Stimulated activated CD8-positive, alpha-beta memory T cell treated with anti-CD3 and anti-CD28 coated beads, Interleukin-12 subunit alpha, Interleukin-12 subunit beta, amount 100 ng/mL, for 24 hours (primary cell): ENCODE measurements around the gene NR4A3.

Experiments used
- DNase-seq: peaks from one replicate; pipeline ENCODE4 v3.0.0-alpha.2; 2020; ENCODE audit errors: extremely low read depth

NR4A3 gene

GRCh38 chr9:99814359-99814758 is 7.3 kb upstream of the NR4A3 start:
- DNase-seq: no peak

GRCh38 chr9:99816392-99816791 is 5.3 kb upstream of the NR4A3 start:
- no peak for DNase-seq

- DNase-seq: no peak
Measured at GRCh38 chr9:99818500-99818899, 3.2 kb upstream of the NR4A3 start.

- peak; percentile 90 for DNase-seq
Measured at GRCh38 chr9:99819123-99819855, 2.4 kb upstream of the NR4A3 start.

- peak; percentile 75 for DNase-seq
Measured at GRCh38 chr9:99819856-99820684, 1.6 kb upstream of the NR4A3 start.

GRCh38 chr9:99820685-99821395 is 845 bp upstream of the NR4A3 start:
- no peak for DNase-seq

- no peak for DNase-seq
Measured at GRCh38 chr9:99822109-99822805, 572 bp downstream of the NR4A3 start.

GRCh38 chr9:99822806-99823591 is 1.3 kb downstream of the NR4A3 start:
- no peak for DNase-seq

- peak; percentile 65 for DNase-seq
Measured at GRCh38 chr9:99823681-99824377, 2.1 kb downstream of the NR4A3 start.

- no peak for DNase-seq
Measured at GRCh38 chr9:99824378-99825171, 2.9 kb downstream of the NR4A3 start.

- no peak for DNase-seq
Measured at GRCh38 chr9:99825172-99826046, 3.7 kb downstream of the NR4A3 start.

GRCh38 chr9:99826579-99826978 is 4.9 kb downstream of the NR4A3 start:
- DNase-seq: no peak

- no peak for DNase-seq
Measured at GRCh38 chr9:99827244-99827643, 5.6 kb downstream of the NR4A3 start.

- DNase-seq: no peak
Measured at GRCh38 chr9:99828054-99828416, 6.3 kb downstream of the NR4A3 start.

GRCh38 chr9:99828417-99829176 is 6.9 kb downstream of the NR4A3 start:
- no peak for DNase-seq

- DNase-seq: no peak
Measured at GRCh38 chr9:99831857-99832557, 10.3 kb downstream of the NR4A3 start.

- DNase-seq: no peak
Measured at GRCh38 chr9:99832558-99832864, 10.8 kb downstream of the NR4A3 start.

- no peak for DNase-seq
Measured at GRCh38 chr9:99833735-99834134, 12.1 kb downstream of the NR4A3 start.
